Suprapubic skin (tissue), 4 donors: ENCODE data around the gene TMC8.

ENCODE experiments used
- EP300 ChIP-seq: sonication (generic); formaldehyde crosslinking; IDR thresholded peaks from one replicate; pipeline ENCODE4 v1.6.1; 2017; ENCODE audit warnings: antibody characterized with exemption
- POLR2A ChIP-seq, 2 donors: fragments of 450-650 bp; IDR thresholded peaks; one replicate each; pipeline ENCODE4 v1.6.1; 2017; ENCODE audit warnings: antibody characterized with exemption in 2 of 2, mild to moderate bottlenecking in 2 of 2, moderate library complexity in 2 of 2
- POLR2AphosphoS5 ChIP-seq, 3 donors: sonication (generic); formaldehyde crosslinking; IDR thresholded peaks; one replicate each; pipeline ENCODE4 v1.6.1; 2017; ENCODE audit warnings: antibody characterized with exemption in 3 of 3
- TF ChIP-seq, protein P1 (sequence below), 2 donors: fragments of 200-600 bp in 1 of 2; fragments of 450-650 bp in 1 of 2; sonication (generic) in 1 of 2; IDR thresholded peaks; one replicate each; pipeline ENCODE4 v1.5.1; 2016 to 2019; ENCODE audit warnings: antibody characterized with exemption in 2 of 2, mild to moderate bottlenecking in 1 of 2, moderate library complexity in 1 of 2

DNA sequence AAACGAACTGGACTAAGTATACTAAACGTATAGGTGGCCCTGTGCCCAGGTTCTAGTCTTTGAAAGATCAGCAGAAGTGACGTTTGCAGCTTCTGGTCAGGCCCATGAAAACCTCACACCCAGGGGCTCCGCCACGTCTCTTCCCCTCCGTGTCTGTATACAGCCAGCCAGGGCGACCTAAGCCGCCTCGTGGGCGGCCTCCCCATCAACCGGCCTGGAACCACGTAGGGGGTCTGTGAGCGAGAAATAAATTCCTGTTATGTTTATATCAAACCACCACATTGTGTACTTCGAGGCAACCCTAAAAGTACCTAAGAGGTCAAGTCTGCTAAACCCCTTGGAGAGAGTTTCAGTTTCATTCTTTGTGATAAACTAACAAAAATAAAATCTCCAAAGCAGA, 49.5 kb downstream of the TMC8 start:
- TF ChIP-seq, protein P1, sequence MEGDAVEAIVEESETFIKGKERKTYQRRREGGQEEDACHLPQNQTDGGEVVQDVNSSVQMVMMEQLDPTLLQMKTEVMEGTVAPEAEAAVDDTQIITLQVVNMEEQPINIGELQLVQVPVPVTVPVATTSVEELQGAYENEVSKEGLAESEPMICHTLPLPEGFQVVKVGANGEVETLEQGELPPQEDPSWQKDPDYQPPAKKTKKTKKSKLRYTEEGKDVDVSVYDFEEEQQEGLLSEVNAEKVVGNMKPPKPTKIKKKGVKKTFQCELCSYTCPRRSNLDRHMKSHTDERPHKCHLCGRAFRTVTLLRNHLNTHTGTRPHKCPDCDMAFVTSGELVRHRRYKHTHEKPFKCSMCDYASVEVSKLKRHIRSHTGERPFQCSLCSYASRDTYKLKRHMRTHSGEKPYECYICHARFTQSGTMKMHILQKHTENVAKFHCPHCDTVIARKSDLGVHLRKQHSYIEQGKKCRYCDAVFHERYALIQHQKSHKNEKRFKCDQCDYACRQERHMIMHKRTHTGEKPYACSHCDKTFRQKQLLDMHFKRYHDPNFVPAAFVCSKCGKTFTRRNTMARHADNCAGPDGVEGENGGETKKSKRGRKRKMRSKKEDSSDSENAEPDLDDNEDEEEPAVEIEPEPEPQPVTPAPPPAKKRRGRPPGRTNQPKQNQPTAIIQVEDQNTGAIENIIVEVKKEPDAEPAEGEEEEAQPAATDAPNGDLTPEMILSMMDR (IDR thresholded peaks at IDR 0.05), result no peak
- no peak for TF ChIP-seq POLR2A (IDR thresholded peaks at IDR 0.05)
- TF ChIP-seq POLR2AphosphoS5 (IDR thresholded peaks at IDR 0.05), result no peak
- no peak for TF ChIP-seq EP300
